GM21381 (cell line): ENCODE measurements around the gene RFK.
"Not testable (repeated sequence)": the region's sequence is repeated elsewhere in the genome, so short reads cannot be mapped to it uniquely, and the experiment has no call there.

ENCODE experiments used
- ATAC-seq: cut with Tn5 transposase; IDR thresholded peaks from one replicate; pipeline ENCODE4 v1.9.1; 2021; ENCODE audit warnings: mild to moderate bottlenecking, moderate library complexity; ENCODE audit not compliant: unreplicated experiment

RFK gene

GRCh38 chr9:76394195-76394959 lies at the start of gene RFK:
Gene RFK, minus strand, starts transcription at chr9:76394426. Its CDS starts 255 bp downstream, at chr9:76394171.
- ATAC-seq = peak; percentile 66

- ATAC-seq = no peak
These were observed 49.7 kb upstream of the RFK start for GRCh38 chr9:76443887-76444286.

GRCh38 chr9:76441551-76442322 lies 47.5 kb upstream of the RFK start:
- ATAC-seq = peak; percentile 48

- peak; percentile 72 for ATAC-seq
These were observed 44.8 kb upstream of the RFK start for GRCh38 chr9:76438841-76439588.

DNA sequence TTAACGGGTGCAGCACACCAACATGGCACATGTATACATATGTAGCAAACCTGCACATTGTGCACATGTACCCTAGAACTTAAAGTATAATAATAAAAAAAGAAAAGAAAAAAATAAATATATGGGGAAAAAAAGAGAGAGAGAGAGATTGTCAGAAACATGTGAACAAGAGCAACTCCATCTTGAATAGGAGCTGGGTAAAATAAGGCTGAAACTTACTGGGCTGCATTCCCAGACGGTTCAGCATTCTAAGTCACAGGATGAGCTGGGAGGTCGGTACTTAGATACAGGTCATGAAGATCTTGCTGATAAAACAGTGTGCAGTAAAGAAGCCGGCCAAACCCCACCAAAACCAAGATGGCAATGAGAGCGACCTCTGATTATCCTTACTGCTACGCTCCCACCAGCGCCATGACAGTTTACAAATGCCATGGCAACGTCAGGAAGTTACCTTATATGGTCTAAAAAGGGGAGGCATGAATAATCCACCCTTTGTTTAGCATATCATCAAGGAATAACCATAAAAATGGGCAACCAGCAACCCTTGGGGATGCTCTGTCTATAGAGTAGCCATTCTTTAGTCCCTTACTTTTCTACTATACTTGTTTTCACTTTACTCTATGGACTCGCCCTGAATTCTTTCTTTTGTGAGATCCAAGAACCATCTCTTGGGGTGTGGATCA lies 42.9 kb upstream of the RFK start:
- ATAC-seq = not testable (repeated sequence)

DNA sequence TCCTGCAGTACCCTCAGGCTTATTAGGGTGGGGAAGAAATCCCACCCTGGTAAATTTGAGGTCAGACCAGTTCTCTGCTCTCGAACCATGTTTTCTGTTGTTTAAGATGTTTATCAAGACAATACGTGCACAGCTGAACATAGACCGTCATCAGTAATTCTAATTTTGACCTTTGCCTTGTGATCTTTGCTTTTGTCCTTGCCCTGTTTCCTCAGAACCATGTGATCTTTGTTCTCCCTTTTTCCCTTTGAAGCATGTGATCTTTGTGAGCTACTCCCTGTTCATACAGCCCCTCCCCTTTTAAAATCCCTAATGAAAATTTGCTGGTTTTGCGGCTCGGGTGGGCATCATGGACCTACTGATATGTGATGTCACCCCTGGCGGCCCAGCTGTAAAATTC lies 40.7 kb upstream of the RFK start:
- ATAC-seq = not testable (repeated sequence)

DNA sequence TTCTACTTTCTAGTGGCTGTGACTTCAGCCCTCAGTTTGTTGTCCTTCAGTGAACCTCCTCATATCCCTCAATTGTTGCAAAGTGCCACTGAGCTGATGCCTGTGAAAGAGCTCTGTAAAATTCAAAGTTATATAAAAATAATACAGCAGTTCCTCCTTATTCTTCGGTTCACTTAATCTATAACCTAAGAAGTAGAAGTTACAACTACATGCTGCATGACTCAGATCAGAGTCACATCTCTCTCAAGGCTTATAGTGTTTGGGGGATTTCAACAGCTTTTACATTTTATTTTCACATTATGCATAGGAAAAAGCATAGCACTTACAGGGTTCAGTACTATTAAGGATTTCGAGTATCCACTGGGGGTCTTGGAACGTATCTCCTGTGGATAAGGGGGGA lies 39.6 kb upstream of the RFK start:
- no peak for ATAC-seq

- no peak for ATAC-seq
These were observed 39.2 kb upstream of the RFK start for GRCh38 chr9:76433406-76433805.

DNA sequence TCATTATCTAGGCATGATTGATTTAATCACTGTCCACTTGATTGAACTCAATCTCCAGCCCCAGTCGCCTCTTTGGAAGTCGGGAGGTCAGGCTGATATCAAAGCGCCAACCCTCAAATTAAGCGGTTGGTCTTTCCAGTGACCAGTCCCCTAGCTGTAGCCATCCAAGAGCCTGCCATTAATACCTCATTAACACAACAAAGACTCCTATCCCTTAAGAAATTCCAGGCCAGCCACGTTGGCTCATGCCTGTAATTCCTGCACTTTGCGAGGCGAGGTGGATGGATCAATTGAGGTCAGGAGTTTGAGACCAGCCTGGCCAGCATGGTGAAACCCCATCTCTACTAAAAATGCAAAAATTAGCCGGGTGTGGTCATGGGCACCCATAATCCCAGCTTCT lies 37.4 kb upstream of the RFK start:
- ATAC-seq = no peak

DNA sequence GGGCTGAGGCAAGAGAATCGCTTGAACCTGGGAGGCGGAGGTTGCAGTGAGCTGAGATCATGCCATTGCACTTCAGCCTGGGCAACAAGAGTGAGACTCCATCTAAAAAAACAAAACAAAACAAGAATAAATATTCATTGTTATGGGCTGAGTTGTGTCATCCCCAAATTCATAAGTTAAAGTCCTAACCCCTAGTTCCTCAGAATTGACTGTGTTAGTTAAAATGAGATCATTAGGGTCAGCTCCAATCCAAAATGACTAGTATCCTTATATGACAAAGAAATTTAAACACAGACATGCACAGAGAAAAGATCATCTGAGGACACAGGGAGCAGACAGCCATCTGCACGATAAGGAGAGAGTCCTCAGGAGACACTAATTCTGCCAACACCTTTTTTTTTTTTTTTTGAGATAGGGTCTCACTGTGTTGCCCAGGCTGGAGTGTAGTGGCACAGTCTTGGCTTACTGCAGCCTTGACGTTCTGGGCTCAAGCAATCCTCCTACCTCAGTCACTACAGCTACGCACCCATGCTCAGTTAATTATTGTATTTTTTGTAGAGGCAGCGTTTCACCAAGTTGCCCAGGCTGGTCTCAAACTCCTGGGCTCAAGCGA lies 32.7 kb upstream of the RFK start:
- ATAC-seq = no peak

GRCh38 chr9:76425677-76426453 lies 31.6 kb upstream of the RFK start:
- ATAC-seq = no peak

GRCh38 chr9:76424491-76424890 lies 30.3 kb upstream of the RFK start:
- ATAC-seq = no peak

DNA sequence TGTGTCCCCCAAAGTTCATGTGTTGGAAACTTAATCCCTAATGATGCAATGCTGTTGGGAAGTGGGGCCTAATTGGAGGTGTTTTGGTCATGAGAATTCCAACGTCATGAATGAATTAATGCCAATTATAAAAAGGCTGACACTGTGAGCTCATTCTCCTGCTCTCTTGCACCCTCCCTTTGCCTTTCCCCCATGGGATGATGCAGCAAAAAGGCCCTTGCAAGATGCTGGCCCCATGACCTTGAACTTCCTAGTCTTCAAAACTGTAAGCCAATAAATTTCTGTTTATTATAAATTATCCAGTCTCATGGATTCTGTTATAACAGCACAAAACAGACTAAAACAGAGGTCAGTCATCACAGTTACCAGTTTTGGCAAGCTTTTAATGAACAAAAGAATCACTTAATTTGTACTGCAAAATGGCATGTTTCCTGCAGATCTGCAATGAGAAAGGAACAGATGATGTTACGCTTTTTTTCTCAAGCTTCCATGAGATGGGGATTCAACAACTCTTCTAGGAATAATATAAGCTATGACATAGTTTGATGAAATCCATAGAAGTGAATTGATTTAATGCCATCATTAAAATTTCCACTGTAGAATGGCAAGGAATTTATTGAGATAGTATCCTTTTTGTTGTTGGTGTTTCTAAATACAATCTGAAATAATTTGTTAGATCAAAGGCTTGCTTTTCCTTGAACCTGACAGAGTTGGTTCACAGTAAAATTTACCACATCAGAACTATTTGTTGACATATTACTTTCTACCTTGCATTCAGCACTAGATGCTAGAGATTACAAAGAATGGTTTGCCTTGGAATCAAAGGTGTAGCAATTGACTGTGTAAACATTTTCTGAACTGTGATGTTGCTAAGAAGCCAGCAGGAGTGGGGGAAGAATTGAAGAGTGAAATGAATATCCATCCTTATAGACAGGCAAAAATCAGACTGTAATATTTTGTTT lies 29.3 kb upstream of the RFK start:
- no peak for ATAC-seq

GRCh38 chr9:76419782-76420380 lies 25.7 kb upstream of the RFK start:
- no peak for ATAC-seq

DNA sequence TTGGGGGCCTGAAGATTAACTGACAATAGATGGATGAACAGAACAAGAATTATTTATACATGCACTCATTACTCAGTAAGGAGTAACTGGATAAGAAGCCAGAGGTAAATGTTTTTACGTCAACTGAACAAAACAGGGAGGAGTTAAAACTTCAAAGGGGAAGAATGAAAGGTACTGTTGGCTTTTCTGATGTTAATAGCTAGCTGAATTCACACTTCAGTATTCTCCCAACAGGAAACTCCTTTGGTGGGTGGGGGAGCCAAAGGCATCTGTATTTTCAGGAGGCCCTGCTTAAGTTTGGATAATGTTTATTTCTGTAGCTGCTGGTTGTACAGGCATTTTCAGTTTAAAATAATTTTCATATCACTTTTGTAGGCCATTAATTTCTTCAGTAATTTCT lies 23.2 kb upstream of the RFK start:
- no peak for ATAC-seq

DNA sequence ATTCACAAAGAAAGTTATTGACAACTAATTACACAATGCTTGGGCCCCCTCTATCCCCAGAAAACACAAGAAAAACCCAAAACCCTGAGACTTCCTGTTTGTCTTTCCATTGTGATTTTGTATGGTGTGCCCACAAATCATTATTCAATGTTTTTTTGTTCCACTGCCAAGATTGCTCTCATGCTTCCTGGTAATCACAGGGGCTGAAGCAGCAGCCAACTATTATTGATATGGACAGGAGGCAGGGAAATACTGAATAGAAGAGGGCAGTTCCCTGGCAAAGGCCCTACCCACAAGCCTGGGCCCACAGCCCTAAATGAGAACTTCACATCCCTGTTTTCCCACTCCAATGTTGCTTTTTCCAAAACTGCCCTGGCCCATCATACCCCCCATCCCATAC lies 21.5 kb upstream of the RFK start:
- ATAC-seq = no peak

DNA sequence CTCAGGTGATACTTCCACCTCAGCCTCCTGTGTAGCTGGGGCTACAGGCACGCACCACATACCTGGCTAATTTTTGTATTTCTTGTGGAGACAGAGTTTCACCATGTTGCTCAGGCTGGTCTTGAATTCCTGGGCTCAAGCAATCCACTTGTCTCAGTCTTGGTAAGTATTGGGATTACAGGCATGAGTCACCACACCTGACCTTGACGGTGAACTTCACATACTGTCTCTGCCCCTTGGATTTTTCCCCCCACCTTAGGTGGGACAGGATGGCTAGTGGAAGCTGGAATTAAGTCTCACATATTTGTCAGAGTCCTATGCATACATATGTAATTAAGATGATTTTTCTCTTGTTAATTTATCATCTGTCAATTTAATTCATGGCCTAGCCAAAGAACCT lies 20.9 kb upstream of the RFK start:
- no peak for ATAC-seq

DNA sequence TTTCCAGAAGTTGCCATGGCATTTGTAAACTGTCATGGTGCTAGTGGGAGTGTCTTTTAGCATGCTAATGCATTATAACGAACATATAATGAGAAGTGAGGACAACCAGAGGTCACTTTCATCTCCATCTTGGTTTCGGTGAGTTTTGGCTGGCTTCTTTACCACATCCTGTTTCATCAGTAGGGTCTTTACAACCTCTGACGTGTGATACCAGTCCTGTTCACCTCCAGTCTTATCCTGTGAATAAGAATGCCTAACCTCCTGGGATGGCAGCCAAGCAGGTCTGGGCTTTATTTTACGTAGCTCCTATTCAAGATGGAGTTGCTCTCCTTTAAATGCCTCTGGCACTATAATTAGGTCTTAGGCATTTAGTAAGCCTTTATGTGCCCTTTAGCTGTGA lies 20.4 kb upstream of the RFK start:
- ATAC-seq = peak; percentile 86
